ENCODE results near the gene FAM9B.

GRCh38 chrX:8984231-8984630, 49.7 kb downstream of the FAM9B start:
- no peak for TF ChIP-seq CTCF (IDR thresholded peaks at IDR 0.05; ENCODE audit: low read depth, low read length, poor library complexity, severe bottlenecking)
- no peak for TF ChIP-seq EZH2phosphoT487 (IDR thresholded peaks at IDR 0.05; ENCODE audit: borderline replicate concordance, low read length)
